Lower leg skin (tissue), 4 donors: ENCODE data around the gene DYRK1A. TPM values are rescaled to one million over a fixed set of nuclear protein-coding genes. Genes with fewer than 3 reads are reported as not detected.
"Not testable (repeated sequence)": the region's sequence is repeated elsewhere in the genome, so short reads cannot be mapped to it uniquely, and the experiment has no call there.

Experiments
- DNase-seq, 2 donors: peaks; one replicate each; pipeline ENCODE4 v3.0.0-alpha.2; 2019; ENCODE audit warnings: low spot score in 2 of 2
- H3K4me3 ChIP-seq: fragments of 200-600 bp; sonication (generic); 2 replicates; pipeline ENCODE4 v1.5.1; 2017; ENCODE audit warnings: mild to moderate bottlenecking, low read depth; ENCODE audit not compliant: poor library complexity, severe bottlenecking
- POLR2A ChIP-seq, 2 donors: fragments of 450-650 bp; IDR thresholded peaks; one replicate each; pipeline ENCODE4 v1.6.1; 2016 to 2017; ENCODE audit warnings: antibody characterized with exemption in 2 of 2, mild to moderate bottlenecking in 1 of 2, moderate library complexity in 1 of 2
- WGBS, 2 donors: methylation state at CpG; one replicate each; pipeline ENCODE4 v1.1.5; 2018; 5-methylcytosine and 5-hydroxymethylcytosine counted together
- intact Hi-C: fragments of 100-400 bp; cut with DNase I; formaldehyde crosslinking; loops from one replicate; pipeline ENCODE4 v1.15.0; 2023; ENCODE audit warnings: low total_unique reads
- total RNA-seq, 4 donors: library from RNA; depleted of rRNA; stranded (reverse); fragments of >200 nt; gene quantifications; one replicate each; pipeline ENCODE4 v1.1.0, GENCODE V29; 2016
- TF ChIP-seq, protein P1 (sequence below), 3 donors: fragments of 450-650 bp; IDR thresholded peaks; one replicate each; pipeline ENCODE4 v1.5.1; 2016; ENCODE audit warnings: antibody characterized with exemption in 3 of 3, mild to moderate bottlenecking in 3 of 3, moderate library complexity in 2 of 3

Gene DYRK1A
- total RNA-seq, 4 donors from 2014 or later: 60.2 to 97.8 (median 79.8) TPM

DNA sequence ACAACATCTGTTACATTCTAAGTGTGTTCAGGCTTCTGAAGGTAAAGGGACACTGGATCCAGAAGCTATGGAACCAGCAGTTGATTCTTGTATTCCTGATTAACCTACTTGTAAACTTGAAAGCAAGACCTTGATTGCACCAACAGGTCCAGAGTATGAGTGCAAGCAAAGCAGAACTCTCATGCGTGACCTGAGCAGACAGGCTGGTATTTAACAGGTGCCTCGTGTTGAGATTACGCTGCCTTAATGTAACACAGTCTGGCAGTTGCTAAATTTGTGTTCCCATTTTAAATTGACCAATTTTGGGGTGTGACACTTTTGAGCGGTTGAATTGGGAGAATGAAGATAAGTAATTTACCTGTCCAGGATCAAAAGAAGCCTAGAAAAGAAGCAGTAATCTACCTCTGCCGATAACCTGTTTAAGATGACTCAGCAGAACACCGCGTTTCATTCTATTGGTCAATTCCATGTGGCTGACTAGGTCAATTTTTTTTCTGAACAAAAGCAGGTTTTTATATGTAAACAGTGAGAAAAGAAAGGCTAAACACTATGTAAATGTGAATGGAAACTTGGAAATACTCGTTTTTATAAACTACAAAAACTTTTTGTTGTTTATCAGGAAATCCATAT lies 147.6 kb downstream of the DYRK1A start:
- TF ChIP-seq POLR2A (IDR thresholded peaks at IDR 0.05): no peak
- TF ChIP-seq, protein P1, sequence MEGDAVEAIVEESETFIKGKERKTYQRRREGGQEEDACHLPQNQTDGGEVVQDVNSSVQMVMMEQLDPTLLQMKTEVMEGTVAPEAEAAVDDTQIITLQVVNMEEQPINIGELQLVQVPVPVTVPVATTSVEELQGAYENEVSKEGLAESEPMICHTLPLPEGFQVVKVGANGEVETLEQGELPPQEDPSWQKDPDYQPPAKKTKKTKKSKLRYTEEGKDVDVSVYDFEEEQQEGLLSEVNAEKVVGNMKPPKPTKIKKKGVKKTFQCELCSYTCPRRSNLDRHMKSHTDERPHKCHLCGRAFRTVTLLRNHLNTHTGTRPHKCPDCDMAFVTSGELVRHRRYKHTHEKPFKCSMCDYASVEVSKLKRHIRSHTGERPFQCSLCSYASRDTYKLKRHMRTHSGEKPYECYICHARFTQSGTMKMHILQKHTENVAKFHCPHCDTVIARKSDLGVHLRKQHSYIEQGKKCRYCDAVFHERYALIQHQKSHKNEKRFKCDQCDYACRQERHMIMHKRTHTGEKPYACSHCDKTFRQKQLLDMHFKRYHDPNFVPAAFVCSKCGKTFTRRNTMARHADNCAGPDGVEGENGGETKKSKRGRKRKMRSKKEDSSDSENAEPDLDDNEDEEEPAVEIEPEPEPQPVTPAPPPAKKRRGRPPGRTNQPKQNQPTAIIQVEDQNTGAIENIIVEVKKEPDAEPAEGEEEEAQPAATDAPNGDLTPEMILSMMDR (IDR thresholded peaks at IDR 0.05): no peak
- 85 to 86% methylated on average over 8 of the region's 8 CpGs for WGBS, 2 donors
- no peak for DNase-seq
- intact Hi-C loops: no loop called here
- H3K4me3 ChIP-seq: no peak overlapping the region

DNA sequence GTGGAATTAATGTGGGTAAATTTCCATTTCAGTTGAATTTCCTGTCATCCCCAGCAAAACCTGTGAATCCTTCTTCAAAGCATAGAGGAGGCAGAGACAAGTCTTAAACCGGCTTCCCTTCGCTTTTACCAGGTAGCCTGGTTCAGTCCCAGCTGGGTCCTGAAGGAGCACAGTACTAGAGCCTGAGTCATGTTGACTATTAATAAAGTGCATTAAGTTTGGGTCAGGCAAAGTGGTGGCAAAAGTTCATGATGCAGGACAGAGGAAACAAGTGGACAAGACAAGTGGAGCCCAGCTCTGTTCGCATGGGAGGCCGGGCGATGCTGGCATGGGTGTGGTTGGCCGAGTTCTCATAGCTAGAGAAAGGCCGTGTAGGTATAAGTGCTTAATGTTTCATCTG lies 150.4 kb downstream of the DYRK1A start:
- DNase-seq: no peak
- H3K4me3 ChIP-seq: no peak overlapping the region
- 95 to 97% methylated on average over 7 of the region's 7 CpGs for WGBS, 2 donors
- intact Hi-C loops: no loop called here
- no peak for TF ChIP-seq POLR2A (IDR thresholded peaks at IDR 0.05)
- TF ChIP-seq, protein P1 (IDR thresholded peaks at IDR 0.05): no peak

DNA sequence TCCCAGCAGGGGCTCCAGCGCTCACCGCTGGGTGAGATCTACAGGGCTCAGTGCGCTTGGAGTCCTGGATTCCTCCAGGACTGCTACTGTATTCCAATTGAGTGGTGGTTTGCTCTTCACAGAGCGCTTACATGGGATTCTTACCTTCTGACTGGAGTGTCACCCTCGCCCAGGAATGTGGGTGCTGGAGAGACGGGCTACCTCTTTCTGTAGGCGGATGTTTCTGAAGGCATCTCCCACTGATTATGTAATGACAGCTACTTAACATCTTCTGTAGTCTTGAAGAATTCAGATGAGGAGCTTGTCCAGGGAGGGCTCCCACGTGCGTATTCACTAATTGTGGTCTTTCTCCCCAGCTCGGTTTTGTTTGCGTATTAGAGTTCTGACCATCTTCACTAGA lies 154.2 kb downstream of the DYRK1A start:
- DNase-seq: no peak
- TF ChIP-seq, protein P1 (IDR thresholded peaks at IDR 0.05): no peak
- no peak for TF ChIP-seq POLR2A (IDR thresholded peaks at IDR 0.05)
- H3K4me3 ChIP-seq: no peak overlapping the region
- intact Hi-C loops: no loop called here
- 88 to 90% methylated on average over 11 of the region's 11 CpGs for WGBS, 2 donors

DNA sequence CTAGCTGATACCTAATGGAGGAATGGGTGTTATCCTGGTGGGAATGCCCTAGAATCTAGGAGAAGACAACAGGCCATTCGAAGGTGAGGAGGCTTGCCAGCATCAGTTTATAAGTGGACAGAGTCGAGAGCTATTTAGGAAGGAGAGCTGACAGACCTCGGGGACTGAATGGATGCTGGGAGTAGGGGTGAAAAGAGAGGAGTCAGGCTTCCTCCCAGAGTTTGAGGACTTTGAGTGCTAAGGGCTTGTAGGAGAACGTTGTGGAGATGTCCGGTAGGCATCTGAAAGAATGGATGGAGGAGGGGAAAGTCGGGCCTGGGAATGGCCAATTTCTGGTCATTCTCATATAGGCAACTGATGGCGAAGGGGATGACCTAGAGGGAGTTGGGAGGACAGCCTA lies 155.1 kb downstream of the DYRK1A start:
- WGBS, 2 donors: 84 to 88% methylated on average over 7 of the region's 7 CpGs
- no peak for TF ChIP-seq POLR2A (IDR thresholded peaks at IDR 0.05)
- TF ChIP-seq, protein P1 (IDR thresholded peaks at IDR 0.05): no peak
- no peak for DNase-seq
- H3K4me3 ChIP-seq: no peak overlapping the region
- intact Hi-C loops: no loop called here

DNA sequence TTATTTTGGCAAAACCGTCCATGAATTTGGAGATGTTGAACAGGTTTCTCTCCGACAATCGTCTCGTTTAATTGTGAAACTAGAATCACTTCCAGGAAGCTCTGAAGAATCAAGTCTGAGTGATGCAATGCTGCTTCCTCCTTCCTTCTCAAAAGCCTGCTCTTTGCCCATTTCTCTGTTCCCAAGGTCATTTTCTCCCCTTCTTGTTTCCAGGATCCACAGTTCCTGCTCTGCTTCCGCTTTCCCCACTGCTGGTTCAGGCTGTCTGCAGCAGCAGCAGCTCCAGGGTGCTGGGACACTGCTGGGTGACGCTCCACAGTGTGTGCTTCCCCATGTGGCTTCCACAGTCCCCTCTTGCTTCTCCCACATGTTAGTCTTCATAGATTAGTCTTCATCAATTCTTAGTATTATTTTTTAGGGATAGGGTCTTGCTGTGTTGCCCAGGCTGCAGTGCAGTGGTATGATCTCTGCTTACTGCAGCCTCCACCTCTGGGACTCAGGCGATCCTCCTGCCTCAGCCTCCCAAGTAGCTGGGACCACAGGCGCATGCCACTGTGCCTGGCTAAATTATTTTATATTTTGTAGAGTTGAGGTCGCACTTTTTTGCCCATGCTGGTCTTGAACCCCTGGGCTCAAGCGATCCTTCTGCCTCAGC lies 156.2 kb downstream of the DYRK1A start:
- DNase-seq: no peak
- TF ChIP-seq, protein P1 (IDR thresholded peaks at IDR 0.05): no peak
- TF ChIP-seq POLR2A (IDR thresholded peaks at IDR 0.05): no peak
- intact Hi-C loops: no loop called here
- H3K4me3 ChIP-seq: no peak overlapping the region
- 79 to 87% methylated on average over 10 of the region's 10 CpGs for WGBS, 2 donors

DNA sequence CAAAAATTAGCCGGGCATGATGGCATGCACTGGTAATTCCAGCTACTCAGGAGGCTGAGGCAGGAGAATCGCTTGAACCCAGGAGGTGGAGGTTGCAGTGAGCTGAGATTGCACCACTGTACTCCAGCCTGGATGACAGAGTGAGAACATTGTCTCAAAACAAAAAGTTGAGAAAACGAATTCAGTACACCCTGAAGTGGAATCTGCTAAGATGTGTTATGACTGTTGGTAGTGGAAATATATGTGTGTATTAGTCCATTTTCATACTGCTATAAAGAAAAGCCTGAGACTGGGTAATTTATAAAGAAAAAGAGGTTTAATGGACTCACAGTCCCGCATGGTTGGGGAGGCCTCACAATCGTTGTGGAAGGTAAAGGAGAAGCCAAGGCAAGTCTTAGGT lies 158.4 kb downstream of the DYRK1A start:
- DNase-seq, H3K4me3 ChIP-seq, intact Hi-C loops: not testable (repeated sequence)
- 89% methylated on average over 5 of the region's 5 CpGs for WGBS, 2 donors
